Common myeloid progenitor, CD34-positive (primary cell): ENCODE data around the gene NABP1.

Source experiments
- CTCF ChIA-PET: fragments of 350-600 bp; sonication (Branson Sonifier 250); formaldehyde crosslinking; loops from one replicate; lab custom pipeline; 2021; ENCODE audit warnings: antibody characterized with exemption; lab: Charles Lee
- POLR2A ChIA-PET: fragments of 350-600 bp; sonication (Branson Sonifier 250); formaldehyde crosslinking; loops from one replicate; lab custom pipeline; 2021; ENCODE audit warnings: antibody characterized with exemption; lab: Charles Lee
- DNase-seq, 3 donors: peaks; one replicate each; pipeline versions ENCODE4 v3.0.0 to v3.0.0-alpha.2; 2013
- H3K27ac ChIP-seq, 2 experiments: 1 replicate in 1 of 2; 2 replicates in 1 of 2; pipeline ENCODE4 v1.7.0; 2013; ENCODE audit warnings: inconsistent platforms in 2 of 2, low read length in 2 of 2, mild to moderate bottlenecking in 2 of 2, low read depth in 1 of 2, moderate library complexity in 1 of 2; ENCODE audit not compliant: severe bottlenecking in 2 of 2, insufficient read depth in 1 of 2, poor library complexity in 1 of 2
- H3K27me3 ChIP-seq, 5 experiments: replicated peaks in 2 of 5; 1 replicate in 3 of 5; 2 replicates in 2 of 5; pipeline versions ENCODE4 v1.6.1 to v1.7.0; 2013; ENCODE audit warnings: low read length in 4 of 5, mild to moderate bottlenecking in 2 of 5, moderate library complexity in 2 of 5, inconsistent platforms in 1 of 5; ENCODE audit not compliant: insufficient read depth in 5 of 5, control insufficient read depth in 4 of 5
- H3K36me3 ChIP-seq, 4 experiments: 1 replicate in 2 of 4; 2 replicates in 2 of 4; pipeline versions ENCODE4 v1.6.1 to v1.7.0; 2013; ENCODE audit warnings: low read length in 3 of 4, control low read depth in 1 of 4, mild to moderate bottlenecking in 1 of 4; ENCODE audit not compliant: control insufficient read depth in 4 of 4, insufficient read depth in 4 of 4
- H3K4me1 ChIP-seq, 4 experiments: 1 replicate in 3 of 4; 2 replicates in 1 of 4; pipeline versions ENCODE4 v1.6.1 to v1.7.1; 2013; ENCODE audit warnings: low read length in 3 of 4, mild to moderate bottlenecking in 3 of 4, control low read depth in 1 of 4, inconsistent platforms in 1 of 4, moderate library complexity in 1 of 4; ENCODE audit not compliant: control insufficient read depth in 4 of 4, insufficient read depth in 4 of 4; ENCODE audit errors: control extremely low read depth in 1 of 4
- H3K4me3 ChIP-seq, 7 experiments: 1 replicate in 4 of 7; 2 replicates in 3 of 7; pipeline versions ENCODE4 v1.5.1 to v1.7.0; 2013; ENCODE audit warnings: mild to moderate bottlenecking in 7 of 7, low read length in 6 of 7, moderate library complexity in 6 of 7, inconsistent platforms in 2 of 7, low read depth in 2 of 7, control low read depth in 1 of 7; ENCODE audit not compliant: insufficient read depth in 4 of 7, control insufficient read depth in 1 of 7; ENCODE audit errors: extremely low read depth in 1 of 7
- H3K9me3 ChIP-seq, 5 experiments: 1 replicate in 4 of 5; 2 replicates in 1 of 5; pipeline versions ENCODE4 v1.6.1 to v1.7.1; 2013; ENCODE audit warnings: low read length in 4 of 5, mild to moderate bottlenecking in 2 of 5, inconsistent platforms in 1 of 5, low read depth in 1 of 5, moderate library complexity in 1 of 5; ENCODE audit not compliant: control insufficient read depth in 4 of 5, insufficient read depth in 2 of 5; ENCODE audit errors: control extremely low read depth in 1 of 5
- WGBS: methylation state at CpG from one replicate; pipeline ENCODE4 v1.1.5; 2013; ENCODE audit not compliant: insufficient coverage; 5-methylcytosine and 5-hydroxymethylcytosine counted together

NABP1 gene

GRCh38 chr2:191649519-191649918 lies 28.4 kb upstream of the NABP1 start:
- no peaks in the 10 kb centered on the region for H3K36me3 ChIP-seq
- H3K27ac ChIP-seq, result no peak overlapping the region
- DNase-seq, result no peak
- peaks cover 0 to 2% (median 0%) of the 10 kb centered on the region in 5 experiments for H3K9me3 ChIP-seq
- peaks cover 0 to 6% (median 0%) of the 10 kb centered on the region in 4 experiments for H3K4me1 ChIP-seq
- H3K4me3 ChIP-seq, result no peak overlapping the region
- no peaks in the 10 kb centered on the region for H3K27me3 ChIP-seq
- POLR2A ChIA-PET, result no interaction called here
- CTCF ChIA-PET, result interaction anchor here (0.9 to 1.7 kb wide), 4 partner anchors 9 to 29 kb away, joined by 3 to 4 read pairs (median 3); no protein-coding TSS in a partner anchor
- WGBS, result 100% methylated on average over 2 of the region's 2 CpGs

- DNase-seq, result no peak
- CTCF ChIA-PET, result interaction anchor here (1.7 kb wide), 1 partner anchor 13 kb away, joined by 4 read pairs; no protein-coding TSS in a partner anchor
- Histone ChIP-seq H3K9me3 (peaks cover 0 to 2% (median 0%) of the 10 kb centered on the region in 5 experiments), H3K36me3 (no peaks in the 10 kb centered on the region), H3K27ac (no peak overlapping the region), H3K4me1 (peaks cover 0 to 6% (median 0%) of the 10 kb centered on the region in 4 experiments), H3K27me3 (no peaks in the 10 kb centered on the region), H3K4me3 (no peak overlapping the region)
- POLR2A ChIA-PET, result no interaction called here
- 100% methylated on average over 3 of the region's 3 CpGs for WGBS
Observed at GRCh38 chr2:191650896-191651773, 26.8 kb upstream of the NABP1 start.

GRCh38 chr2:191653667-191654391 lies 24.1 kb upstream of the NABP1 start:
- H3K36me3 ChIP-seq, result no peaks in the 10 kb centered on the region
- H3K4me1 ChIP-seq, result peaks cover 0 to 6% (median 0%) of the 10 kb centered on the region in 4 experiments
- no peak overlapping the region for H3K27ac ChIP-seq
- H3K27me3 ChIP-seq, result no peaks in the 10 kb centered on the region
- DNase-seq, result no peak
- H3K9me3 ChIP-seq, result peaks cover 0 to 2% (median 0%) of the 10 kb centered on the region in 5 experiments
- ChIA-PET CTCF (no interaction called here), POLR2A (interaction anchor here (0.6 kb wide), 1 partner anchor 80 kb away, joined by 3 read pairs; no protein-coding TSS in a partner anchor)
- 96% methylated on average over 5 of the region's 5 CpGs for WGBS
- no peak overlapping the region for H3K4me3 ChIP-seq

- DNase-seq, result no peak
- Histone ChIP-seq H3K4me1 (no peaks in the 10 kb centered on the region), H3K27ac (no peak overlapping the region), H3K9me3 (peaks cover 0 to 2% (median 0%) of the 10 kb centered on the region in 5 experiments), H3K4me3 (no peak overlapping the region), H3K36me3 (no peaks in the 10 kb centered on the region), H3K27me3 (no peaks in the 10 kb centered on the region)
- ChIA-PET CTCF (interaction anchor here (1.6 kb wide), 1 partner anchor 19 kb away, joined by 4 read pairs; no protein-coding TSS in a partner anchor), POLR2A (no interaction called here)
Observed at GRCh38 chr2:191656391-191656790, 21.5 kb upstream of the NABP1 start.

- Histone ChIP-seq H3K4me3 (no peak overlapping the region), H3K36me3 (no peaks in the 10 kb centered on the region), H3K27ac (no peak overlapping the region), H3K9me3 (peaks cover 0 to 2% (median 0%) of the 10 kb centered on the region in 5 experiments), H3K4me1 (no peaks in the 10 kb centered on the region), H3K27me3 (no peaks in the 10 kb centered on the region)
- CTCF ChIA-PET, result interaction anchor here (1.6 kb wide), 1 partner anchor 18 kb away, joined by 4 read pairs; no protein-coding TSS in a partner anchor
- no peak for DNase-seq
- POLR2A ChIA-PET, result no interaction called here
Observed at GRCh38 chr2:191656792-191657191, 21.1 kb upstream of the NABP1 start.

GRCh38 chr2:191657977-191658376 lies 20.0 kb upstream of the NABP1 start:
- ChIA-PET CTCF (interaction anchor here (0.8 to 1.1 kb wide), 3 partner anchors 17 to 33 kb away, joined by 3 read pairs; no protein-coding TSS in a partner anchor), POLR2A (no interaction called here)
- H3K4me3 ChIP-seq, result no peak overlapping the region
- H3K27ac ChIP-seq, result no peak overlapping the region
- DNase-seq, result no peak
- no peaks in the 10 kb centered on the region for H3K27me3 ChIP-seq
- no peaks in the 10 kb centered on the region for H3K36me3 ChIP-seq
- H3K4me1 ChIP-seq, result no peaks in the 10 kb centered on the region
- H3K9me3 ChIP-seq, result peaks cover 0 to 2% (median 0%) of the 10 kb centered on the region in 5 experiments
